Measurements from ENCODE around the gene SFRP5. TPM values are rescaled to one million over a fixed set of nuclear protein-coding genes. Genes with fewer than 3 reads are reported as not detected.

SFRP5 gene
- total and polyA plus RNA-seq, 2 donors (not counting 1 experiment from before 2014, with no cell fraction given) = not detected

DNA sequence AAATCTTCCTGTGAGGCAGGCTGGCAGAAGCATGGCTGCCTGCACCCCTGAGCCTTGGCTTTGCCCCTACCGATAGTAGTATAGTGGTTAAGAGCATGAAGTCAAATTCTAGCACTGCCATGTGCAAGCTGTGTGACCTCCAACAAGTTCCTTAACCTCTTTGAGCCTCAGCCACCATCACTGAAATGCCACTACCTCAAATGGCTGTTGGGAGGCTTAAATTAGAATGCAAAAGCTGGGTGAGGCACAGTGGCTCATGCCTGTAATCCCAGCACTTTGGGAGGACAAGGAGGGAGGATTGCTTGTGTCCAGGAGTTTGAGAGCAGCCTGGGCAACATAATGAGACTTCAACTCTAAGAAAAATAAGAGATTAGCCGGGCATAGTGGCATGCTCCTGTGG is 8.4 kb downstream of the SFRP5 start:
- WGBS (ENCODE audit: insufficient coverage) = 100% methylated on average over 1 of the region's 2 CpGs

DNA sequence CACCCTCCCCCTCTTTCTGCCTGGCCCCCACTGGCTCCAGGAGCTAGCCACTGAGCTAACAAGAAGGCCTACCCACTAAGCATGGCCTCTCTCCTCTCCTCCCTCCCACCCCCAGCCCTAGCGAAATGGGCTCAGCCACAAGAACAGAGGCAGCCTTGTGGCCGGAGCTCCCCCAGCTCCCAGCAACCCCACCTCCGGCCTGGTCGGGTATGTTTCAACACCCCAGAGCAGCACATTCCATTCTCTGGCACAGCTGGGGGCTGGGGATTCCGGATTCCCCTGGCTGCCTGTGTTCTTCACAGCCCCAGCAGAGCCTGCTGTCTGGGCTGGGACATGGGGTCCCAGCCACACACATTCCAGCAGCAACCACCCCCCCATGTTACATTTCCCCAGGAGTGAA is 9.0 kb downstream of the SFRP5 start:
- POLR2A ChIA-PET = no interaction called here
- H3K9me3 Mint-ChIP-seq (ENCODE audit: insufficient read depth) = no peaks in the 10 kb centered on the region
- Histone ChIP-seq H3K27ac (ENCODE audit: low read length in 2 of 2) (no peak overlapping the region), H3K4me1 (ENCODE audit: control insufficient read depth in 2 of 2, insufficient read depth in 2 of 2, low read length in 2 of 2) (peaks cover 6 to 11% of the 10 kb centered on the region in 2 donors), H3K36me3 (replicated peaks in 1 of 2; ENCODE audit: control extremely low read depth in 1 of 2, control insufficient read depth in 1 of 2, extremely low read depth in 1 of 2, insufficient read depth in 2 of 2, low read length in 1 of 2) (peaks cover 0 to 30% of the 10 kb centered on the region in 2 experiments), H3K27me3 (replicated peaks in 1 of 4; ENCODE audit: control extremely low read depth in 1 of 4, control insufficient read depth in 3 of 4, insufficient read depth in 4 of 4, low read length in 3 of 4) (no peaks in the 10 kb centered on the region), H4K20me1 (ENCODE audit: control insufficient read depth, insufficient read depth, low read length, poor library complexity, severe bottlenecking) (no peaks in the 10 kb centered on the region), H3K4me2 (replicated peaks; ENCODE audit: low read depth, low read length, poor library complexity, severe bottlenecking) (no peak overlapping the region), H3K4me3 (ENCODE audit: control extremely low read depth in 1 of 5, extremely low read depth in 1 of 5, insufficient read depth in 1 of 5, low read depth in 2 of 5, low read length in 4 of 5) (no peak overlapping the region), H2AFZ (ENCODE audit: insufficient read depth, low read depth, low read length, poor library complexity, severe bottlenecking) (no peak overlapping the region), H3K9ac (ENCODE audit: low read length) (no peak overlapping the region), H3K79me2 (ENCODE audit: control insufficient read depth, insufficient read depth, low read length) (no peaks in the 10 kb centered on the region), H3K9me3 (ENCODE audit: control extremely low read depth in 1 of 3, control insufficient read depth in 2 of 3, insufficient read depth in 1 of 3, low read length in 2 of 3) (no peaks in the 10 kb centered on the region)
- no peak for ATAC-seq (ENCODE audit: low read depth)
- H3K27me3 Mint-ChIP-seq = peaks cover under 1% of the 10 kb centered on the region
- CTCF ChIA-PET = interaction anchor here (0.9 kb wide), 1 partner anchor 48 kb away, joined by 3 read pairs; no protein-coding TSS in a partner anchor
- H3K27ac Mint-ChIP-seq = no peak overlapping the region
- TF ChIP-seq CTCF (IDR thresholded peaks at IDR 0.05) = no peak
- TF ChIP-seq EZH2 (IDR thresholded peaks at IDR 0.05; ENCODE audit: borderline replicate concordance, insufficient read depth, low read depth, low read length, poor library complexity, severe bottlenecking) = no peak
- H3K4me3 Mint-ChIP-seq = no peak overlapping the region
- no peak for DNase-seq
- H3K4me1 Mint-ChIP-seq = peaks cover 12% of the 10 kb centered on the region
- 97% methylated on average over 5 of the region's 5 CpGs for WGBS (ENCODE audit: insufficient coverage)
- intact Hi-C loops (cut with micrococcal nuclease) = no loop called here

More for the DNA sequence above, 8.4 kb downstream of the SFRP5 start:
- Histone ChIP-seq H3K79me2 (ENCODE audit: control insufficient read depth, insufficient read depth, low read length) (no peaks in the 10 kb centered on the region), H3K4me2 (replicated peaks; ENCODE audit: low read depth, low read length, poor library complexity, severe bottlenecking) (no peak overlapping the region), H3K27me3 (replicated peaks in 1 of 4; ENCODE audit: control extremely low read depth in 1 of 4, control insufficient read depth in 3 of 4, insufficient read depth in 4 of 4, low read length in 3 of 4) (no peaks in the 10 kb centered on the region), H3K27ac (ENCODE audit: low read length in 2 of 2) (no peak overlapping the region), H3K9me3 (ENCODE audit: control extremely low read depth in 1 of 3, control insufficient read depth in 2 of 3, insufficient read depth in 1 of 3, low read length in 2 of 3) (peaks cover 0 to 2% (median 0%) of the 10 kb centered on the region in 3 donors), H3K4me1 (ENCODE audit: control insufficient read depth in 2 of 2, insufficient read depth in 2 of 2, low read length in 2 of 2) (peaks cover 6 to 11% of the 10 kb centered on the region in 2 donors), H4K20me1 (ENCODE audit: control insufficient read depth, insufficient read depth, low read length, poor library complexity, severe bottlenecking) (no peaks in the 10 kb centered on the region), H3K9ac (ENCODE audit: low read length) (no peak overlapping the region), H3K36me3 (replicated peaks in 1 of 2; ENCODE audit: control extremely low read depth in 1 of 2, control insufficient read depth in 1 of 2, extremely low read depth in 1 of 2, insufficient read depth in 2 of 2, low read length in 1 of 2) (peaks cover 0 to 29% of the 10 kb centered on the region in 2 experiments), H3K4me3 (ENCODE audit: control extremely low read depth in 1 of 5, extremely low read depth in 1 of 5, insufficient read depth in 1 of 5, low read depth in 2 of 5, low read length in 4 of 5) (no peak overlapping the region), H2AFZ (ENCODE audit: insufficient read depth, low read depth, low read length, poor library complexity, severe bottlenecking) (no peak overlapping the region)
- DNase-seq (no peak), ATAC-seq (ENCODE audit: low read depth) (no peak)
- ChIA-PET CTCF (interaction anchor here (0.9 kb wide), 1 partner anchor 49 kb away, joined by 3 read pairs; no protein-coding TSS in a partner anchor), POLR2A (no interaction called here)
- H3K4me1 Mint-ChIP-seq = peaks cover 12% of the 10 kb centered on the region
- no peak overlapping the region for H3K4me3 Mint-ChIP-seq
- H3K27me3 Mint-ChIP-seq = peaks cover 7% of the 10 kb centered on the region
- TF ChIP-seq EZH2 (IDR thresholded peaks at IDR 0.05; ENCODE audit: borderline replicate concordance, insufficient read depth, low read depth, low read length, poor library complexity, severe bottlenecking) (no peak), CTCF (IDR thresholded peaks at IDR 0.05) (no peak)
- intact Hi-C loops (cut with micrococcal nuclease) = no loop called here
- H3K27ac Mint-ChIP-seq = no peak overlapping the region
- H3K9me3 Mint-ChIP-seq (ENCODE audit: insufficient read depth) = no peaks in the 10 kb centered on the region
